Liver (tissue), 9 donors: Measurements from ENCODE around the gene TMEM163. TPM values are rescaled to one million over a fixed set of nuclear protein-coding genes. Genes with fewer than 3 reads are reported as not detected.

Source experiments
- DNase-seq: peaks from one replicate; pipeline ENCODE4 v3.0.0-alpha.2; 2017; ENCODE audit warnings: low spot score
- H3K27ac ChIP-seq, 2 donors: one replicate each; pipeline ENCODE4 v1.7.0; 2013; ENCODE audit warnings: inconsistent platforms in 2 of 2, low read length in 2 of 2, control low read depth in 1 of 2, low read depth in 1 of 2, mild to moderate bottlenecking in 1 of 2
- H3K27me3 ChIP-seq, 4 donors: one replicate each; pipeline versions ENCODE4 v1.6.1 to v1.7.0; 2013; ENCODE audit warnings: low read length in 3 of 4, inconsistent platforms in 1 of 4, mild to moderate bottlenecking in 1 of 4, moderate library complexity in 1 of 4; ENCODE audit not compliant: control insufficient read depth in 4 of 4, insufficient read depth in 4 of 4
- H3K36me3 ChIP-seq, 4 donors: one replicate each; pipeline versions ENCODE4 v1.6.1 to v1.7.0; 2013; ENCODE audit warnings: low read length in 3 of 4, mild to moderate bottlenecking in 3 of 4, low read depth in 1 of 4, moderate library complexity in 1 of 4; ENCODE audit not compliant: control insufficient read depth in 4 of 4, insufficient read depth in 3 of 4
- H3K4me1 ChIP-seq, 4 donors: one replicate each; pipeline versions ENCODE4 v1.6.1 to v1.7.0; 2013; ENCODE audit warnings: low read length in 3 of 4, mild to moderate bottlenecking in 3 of 4, moderate library complexity in 1 of 4; ENCODE audit not compliant: control insufficient read depth in 4 of 4, insufficient read depth in 4 of 4
- H3K4me3 ChIP-seq, 3 donors: one replicate each; pipeline versions ENCODE4 v1.6.1 to v1.7.0; 2013; ENCODE audit warnings: low read length in 3 of 3, control low read depth in 1 of 3, low read depth in 1 of 3, mild to moderate bottlenecking in 1 of 3
- H3K9ac ChIP-seq, 2 donors: one replicate each; pipeline ENCODE4 v1.7.0; 2013; ENCODE audit warnings: low read length in 2 of 2, mild to moderate bottlenecking in 2 of 2, moderate library complexity in 2 of 2, control low read depth in 1 of 2, low read depth in 1 of 2
- H3K9me3 ChIP-seq, 4 donors: one replicate each; pipeline versions ENCODE4 v1.6.1 to v1.7.0; 2013; ENCODE audit warnings: low read length in 3 of 4; ENCODE audit not compliant: control insufficient read depth in 4 of 4
- EGR1 ChIP-seq, 2 donors: IDR thresholded peaks; 2 replicates each; pipeline ENCODE4 v1.6.1; 2016 to 2018; ENCODE audit warnings: antibody characterized with exemption in 2 of 2, low read depth in 2 of 2
- FOXA1 ChIP-seq: IDR thresholded peaks from 2 replicates; pipeline ENCODE4 v1.6.1; 2016; ENCODE audit warnings: antibody characterized with exemption
- FOXA2 ChIP-seq: IDR thresholded peaks from 2 replicates; pipeline ENCODE4 v1.6.1; 2016; ENCODE audit warnings: antibody characterized with exemption
- GABPA ChIP-seq, 2 donors: IDR thresholded peaks in 1 of 2; conservative IDR thresholded peaks in 1 of 2; 2 replicates each; pipeline ENCODE4 v1.6.1; 2016; ENCODE audit warnings: antibody characterized with exemption in 2 of 2, mild to moderate bottlenecking in 1 of 2, moderate library complexity in 1 of 2
- HNF4A ChIP-seq, 2 donors: conservative IDR thresholded peaks; 2 replicates each; pipeline ENCODE4 v1.6.1; 2016; ENCODE audit warnings: antibody characterized with exemption in 2 of 2, mild to moderate bottlenecking in 2 of 2
- HNF4G ChIP-seq: IDR thresholded peaks from 2 replicates; pipeline ENCODE4 v1.6.1; 2016; ENCODE audit warnings: antibody characterized with exemption
- JUND ChIP-seq, 2 donors: IDR thresholded peaks; 2 replicates each; pipeline ENCODE4 v1.6.1; 2016; ENCODE audit warnings: antibody characterized with exemption in 2 of 2
- NR2F2 ChIP-seq: IDR thresholded peaks from 2 replicates; pipeline ENCODE4 v1.6.1; 2016; ENCODE audit warnings: antibody characterized with exemption
- RAD21 ChIP-seq, 2 donors: IDR thresholded peaks; 2 replicates each; pipeline ENCODE4 v1.6.1; 2016; ENCODE audit warnings: antibody characterized with exemption in 2 of 2, mild to moderate bottlenecking in 2 of 2
- RXRA ChIP-seq, 2 donors: IDR thresholded peaks; 2 replicates each; pipeline ENCODE4 v1.6.1; 2017 to 2018; ENCODE audit warnings: antibody characterized with exemption in 2 of 2, mild to moderate bottlenecking in 1 of 2
- YY1 ChIP-seq: IDR thresholded peaks from 2 replicates; pipeline ENCODE4 v1.6.1; 2016; ENCODE audit warnings: antibody characterized with exemption, mild to moderate bottlenecking
- WGBS: extraction: QIAGEN DNeasy Blood & Tissue Kit; methylation state at CpG from one replicate; pipeline ENCODE4 v1.1.7; 2013; 5-methylcytosine and 5-hydroxymethylcytosine counted together
- polyA plus RNA-seq, 2 donors: library from polyadenylated mRNA; stranded (reverse) in 1 of 2; unstranded in 1 of 2; fragments of 200-250 nt in 1 of 2; fragments of >200 nt in 1 of 2; fragmentation: Nextera tagmentation in 1 of 2; extraction: Ambion mirVana in 1 of 2; gene quantifications; one replicate each; pipeline versions ENCODE4 v1.2.1 to v1.2.3, GENCODE V29; 2013 to 2015
- total RNA-seq, 2 donors: library from RNA; depleted of rRNA; stranded (reverse); fragments of >200 nt; gene quantifications; one replicate each; pipeline ENCODE4 v1.2.3, GENCODE V29; 2014
- TF ChIP-seq, protein P1 (sequence below): IDR thresholded peaks from 2 replicates; pipeline ENCODE4 v1.6.1; 2016; ENCODE audit warnings: antibody characterized with exemption
- TF ChIP-seq, protein P2 (sequence below): fragments of 150-350 bp; IDR thresholded peaks from 2 replicates; pipeline ENCODE4 v1.5.1; 2017; ENCODE audit warnings: improper control_type of control experiment, low read depth, low read length; ENCODE audit not compliant: missing input control
- TF ChIP-seq, protein P3 (sequence below): IDR thresholded peaks from 2 replicates; pipeline ENCODE4 v1.6.1; 2016; ENCODE audit warnings: antibody characterized with exemption
- TF ChIP-seq, protein P4 (sequence below): IDR thresholded peaks from 2 replicates; pipeline ENCODE4 v1.6.1; 2016; ENCODE audit warnings: antibody characterized with exemption
- donor health status: healthy.
- donor health status: healthy.
- donor health status: healthy.
- donor health status: healthy.
- donor health status: healthy.

Gene TMEM163
- total and polyA plus RNA-seq, 4 donors, result 0.08 to 0.48 (median 0.25) TPM

DNA sequence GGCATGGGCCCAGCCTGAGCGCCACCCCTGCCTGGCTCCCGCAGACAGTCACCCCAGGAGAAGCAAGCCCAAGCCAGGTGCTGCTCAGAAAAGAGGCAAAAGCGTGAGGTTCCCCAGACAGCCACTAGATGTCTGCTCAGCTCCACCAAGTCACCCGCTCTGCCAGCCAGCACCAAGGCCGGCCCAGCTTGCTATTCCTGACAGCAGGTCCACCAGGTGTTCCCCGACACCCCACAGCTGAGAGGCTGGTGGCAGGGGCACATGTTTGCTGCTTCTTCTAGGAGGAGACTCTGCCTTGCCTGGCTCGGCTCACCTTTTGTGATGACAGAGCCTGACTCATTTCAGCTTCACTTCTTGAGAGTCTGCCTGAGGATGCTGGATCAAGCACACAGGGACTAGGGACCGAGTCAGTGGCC lies 258.2 kb downstream of the TMEM163 start:
- 49% methylated on average over 8 of the region's 8 CpGs for WGBS
- no peak overlapping the region for H3K27ac ChIP-seq
- no peaks in the 10 kb centered on the region for H3K36me3 ChIP-seq
- no peaks in the 10 kb centered on the region for H3K9me3 ChIP-seq
- H3K4me1 ChIP-seq, result peaks cover 2 to 18% (median 12%) of the 10 kb centered on the region in 4 donors
- H3K9ac ChIP-seq, result no peak overlapping the region
- no peak overlapping the region for H3K4me3 ChIP-seq
- TF ChIP-seq RAD21 (IDR thresholded peaks at IDR 0.05), result peak; percentile 88 to 93
- TF ChIP-seq, protein P1, sequence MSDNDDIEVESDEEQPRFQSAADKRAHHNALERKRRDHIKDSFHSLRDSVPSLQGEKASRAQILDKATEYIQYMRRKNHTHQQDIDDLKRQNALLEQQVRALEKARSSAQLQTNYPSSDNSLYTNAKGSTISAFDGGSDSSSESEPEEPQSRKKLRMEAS, result no peak
- TF ChIP-seq, protein P2, sequence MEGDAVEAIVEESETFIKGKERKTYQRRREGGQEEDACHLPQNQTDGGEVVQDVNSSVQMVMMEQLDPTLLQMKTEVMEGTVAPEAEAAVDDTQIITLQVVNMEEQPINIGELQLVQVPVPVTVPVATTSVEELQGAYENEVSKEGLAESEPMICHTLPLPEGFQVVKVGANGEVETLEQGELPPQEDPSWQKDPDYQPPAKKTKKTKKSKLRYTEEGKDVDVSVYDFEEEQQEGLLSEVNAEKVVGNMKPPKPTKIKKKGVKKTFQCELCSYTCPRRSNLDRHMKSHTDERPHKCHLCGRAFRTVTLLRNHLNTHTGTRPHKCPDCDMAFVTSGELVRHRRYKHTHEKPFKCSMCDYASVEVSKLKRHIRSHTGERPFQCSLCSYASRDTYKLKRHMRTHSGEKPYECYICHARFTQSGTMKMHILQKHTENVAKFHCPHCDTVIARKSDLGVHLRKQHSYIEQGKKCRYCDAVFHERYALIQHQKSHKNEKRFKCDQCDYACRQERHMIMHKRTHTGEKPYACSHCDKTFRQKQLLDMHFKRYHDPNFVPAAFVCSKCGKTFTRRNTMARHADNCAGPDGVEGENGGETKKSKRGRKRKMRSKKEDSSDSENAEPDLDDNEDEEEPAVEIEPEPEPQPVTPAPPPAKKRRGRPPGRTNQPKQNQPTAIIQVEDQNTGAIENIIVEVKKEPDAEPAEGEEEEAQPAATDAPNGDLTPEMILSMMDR, result peak; percentile 73
- peak; percentile 41 for DNase-seq
- no peaks in the 10 kb centered on the region for H3K27me3 ChIP-seq

DNA sequence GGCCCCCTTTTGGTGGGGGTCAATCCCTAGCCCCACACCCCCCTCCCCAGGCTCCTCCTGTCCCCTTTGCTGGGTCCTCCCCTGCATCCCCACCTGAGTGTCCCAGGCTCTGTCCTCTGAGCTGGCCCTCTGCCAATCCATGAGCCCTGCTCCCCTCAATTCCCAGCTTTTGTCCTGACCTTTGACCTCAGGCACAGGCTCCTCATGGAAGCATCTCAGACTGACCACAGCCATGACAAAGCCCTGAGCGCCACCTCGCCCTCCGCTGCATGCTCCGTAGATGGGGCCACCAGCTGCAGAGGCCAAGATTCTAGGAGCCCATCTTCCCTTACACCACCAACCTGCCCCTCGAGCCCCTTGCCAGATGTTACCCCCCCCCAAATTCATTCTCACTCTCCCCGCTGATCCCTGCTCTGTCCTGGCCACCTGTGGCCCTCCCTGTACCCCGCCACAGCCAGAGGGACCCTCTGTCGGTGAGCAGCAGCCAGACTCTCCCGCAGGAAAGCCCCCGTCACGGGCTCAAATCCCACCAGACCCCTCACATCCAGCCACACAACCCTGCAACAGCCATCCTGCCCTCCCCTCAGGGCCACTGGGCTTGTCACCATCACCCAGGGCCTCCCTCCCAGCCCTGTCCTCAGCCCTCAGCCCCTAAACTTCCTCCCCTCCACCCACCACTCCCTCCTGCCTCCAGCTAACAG lies 258.9 kb downstream of the TMEM163 start:
- no peak overlapping the region for H3K27ac ChIP-seq
- H3K4me1 ChIP-seq, result peaks cover 2 to 18% (median 12%) of the 10 kb centered on the region in 4 donors
- no peaks in the 10 kb centered on the region for H3K9me3 ChIP-seq
- no peak for DNase-seq
- H3K9ac ChIP-seq, result no peak overlapping the region
- no peak overlapping the region for H3K4me3 ChIP-seq
- WGBS, result 91% methylated on average over 11 of the region's 11 CpGs
- no peaks in the 10 kb centered on the region for H3K27me3 ChIP-seq
- TF ChIP-seq RAD21 (IDR thresholded peaks at IDR 0.05), result no peak
- no peak for TF ChIP-seq FOXA2
- no peak for TF ChIP-seq JUND (IDR thresholded peaks at IDR 0.05)
- no peak for TF ChIP-seq FOXA1
- TF ChIP-seq RXRA (IDR thresholded peaks at IDR 0.05), result no peak
- TF ChIP-seq YY1, result no peak
- no peak for TF ChIP-seq EGR1 (IDR thresholded peaks at IDR 0.05; ENCODE audit: low read depth in 2 of 2)
- H3K36me3 ChIP-seq, result no peaks in the 10 kb centered on the region

DNA sequence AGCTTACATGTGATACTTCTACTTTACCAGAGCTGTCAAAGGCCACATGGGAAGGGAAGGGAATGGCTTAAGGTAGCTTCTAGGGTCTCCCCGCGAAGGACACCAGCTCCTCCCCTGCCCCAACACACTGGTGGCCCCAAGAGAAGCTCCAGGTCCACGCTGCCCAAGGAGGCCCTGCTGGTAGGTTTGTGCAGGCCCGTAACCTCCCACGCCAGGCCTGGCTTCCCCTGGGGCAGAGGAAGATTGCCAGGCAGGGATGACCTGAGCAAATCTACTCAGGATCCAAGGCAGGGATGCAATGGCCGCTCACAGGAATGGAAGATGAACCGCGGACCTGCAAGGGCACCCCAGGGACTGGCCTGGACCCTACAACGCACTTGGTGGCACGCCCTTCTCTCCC lies 259.9 kb downstream of the TMEM163 start:
- Histone ChIP-seq H3K4me1 (peaks cover 3 to 18% (median 12%) of the 10 kb centered on the region in 4 donors), H3K36me3 (no peaks in the 10 kb centered on the region), H3K9ac (no peak overlapping the region), H3K9me3 (no peaks in the 10 kb centered on the region), H3K4me3 (no peak overlapping the region), H3K27ac (no peak overlapping the region), H3K27me3 (no peaks in the 10 kb centered on the region)
- WGBS, result 97% methylated on average over 10 of the region's 10 CpGs
- TF ChIP-seq, protein P3, sequence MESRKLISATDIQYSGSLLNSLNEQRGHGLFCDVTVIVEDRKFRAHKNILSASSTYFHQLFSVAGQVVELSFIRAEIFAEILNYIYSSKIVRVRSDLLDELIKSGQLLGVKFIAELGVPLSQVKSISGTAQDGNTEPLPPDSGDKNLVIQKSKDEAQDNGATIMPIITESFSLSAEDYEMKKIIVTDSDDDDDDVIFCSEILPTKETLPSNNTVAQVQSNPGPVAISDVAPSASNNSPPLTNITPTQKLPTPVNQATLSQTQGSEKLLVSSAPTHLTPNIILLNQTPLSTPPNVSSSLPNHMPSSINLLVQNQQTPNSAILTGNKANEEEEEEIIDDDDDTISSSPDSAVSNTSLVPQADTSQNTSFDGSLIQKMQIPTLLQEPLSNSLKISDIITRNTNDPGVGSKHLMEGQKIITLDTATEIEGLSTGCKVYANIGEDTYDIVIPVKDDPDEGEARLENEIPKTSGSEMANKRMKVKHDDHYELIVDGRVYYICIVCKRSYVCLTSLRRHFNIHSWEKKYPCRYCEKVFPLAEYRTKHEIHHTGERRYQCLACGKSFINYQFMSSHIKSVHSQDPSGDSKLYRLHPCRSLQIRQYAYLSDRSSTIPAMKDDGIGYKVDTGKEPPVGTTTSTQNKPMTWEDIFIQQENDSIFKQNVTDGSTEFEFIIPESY, result no peak
- TF ChIP-seq JUND (IDR thresholded peaks at IDR 0.05), result no peak
- TF ChIP-seq NR2F2, result no peak
- TF ChIP-seq, protein P4, sequence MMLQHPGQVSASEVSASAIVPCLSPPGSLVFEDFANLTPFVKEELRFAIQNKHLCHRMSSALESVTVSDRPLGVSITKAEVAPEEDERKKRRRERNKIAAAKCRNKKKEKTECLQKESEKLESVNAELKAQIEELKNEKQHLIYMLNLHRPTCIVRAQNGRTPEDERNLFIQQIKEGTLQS, result no peak
- TF ChIP-seq RAD21 (IDR thresholded peaks at IDR 0.05), result no peak
- TF ChIP-seq, protein P2, result no peak
- TF ChIP-seq RXRA (IDR thresholded peaks at IDR 0.05), result no peak
- TF ChIP-seq HNF4A (conservative IDR thresholded peaks at IDR 0.05), result no peak
- TF ChIP-seq FOXA2, result no peak
- TF ChIP-seq HNF4G, result no peak
- no peak for TF ChIP-seq GABPA (IDR thresholded peaks at IDR 0.05 in 1 of 2, conservative IDR thresholded peaks at IDR 0.05 in 1 of 2)
- TF ChIP-seq, protein P1, result no peak
- DNase-seq, result no peak
